Measurements from ENCODE around the gene KRT36.

- TF ChIP-seq CTCF (IDR thresholded peaks at IDR 0.05) (no peak), POLR2A (IDR thresholded peaks at IDR 0.05) (no peak)
These were observed 42.9 kb downstream of the KRT36 start for GRCh38 chr17:41446806-41447205.

Measured in uterus (tissue), 2 donors.